ENCODE data around the gene ZC3H12D. TPM values are rescaled to one million over a fixed set of nuclear protein-coding genes. Genes with fewer than 3 reads are reported as not detected.

The ZC3H12D gene
- total and polyA plus RNA-seq, 2 of the 13 experiments (the other 11 are each of a cell fraction or from before 2014, with no cell fraction given) = 1.2 to 2.7 TPM

- CTCF ChIA-PET (ENCODE audit: low intra/inter-chr PET ratio, low total read pairs) = no interaction called here
- no peak for FAIRE-seq
Measured at GRCh38 chr6:149508485-149508884, 23.7 kb upstream of the ZC3H12D start.

More at GRCh38 chr6:149508485-149508884, 23.7 kb upstream of the ZC3H12D start:
- Histone ChIP-seq H4K20me1 (ENCODE audit: insufficient read depth, low read length) (no peaks in the 10 kb centered on the region), H3K9me3 (ENCODE audit: low read length) (no peaks in the 10 kb centered on the region), H3K36me3 (replicated peaks in 1 of 2; ENCODE audit: control insufficient read depth in 1 of 2, insufficient read depth in 2 of 2, low read length in 2 of 2) (peaks cover 10 to 37% of the 10 kb centered on the region in 2 experiments), H2AFZ (ENCODE audit: low read length) (no peak overlapping the region), H3K4me3 (replicated peaks in 1 of 3; ENCODE audit: insufficient read depth in 1 of 3, low read depth in 2 of 3, low read length in 3 of 3) (no peak overlapping the region), H3K4me2 (ENCODE audit: low read depth, low read length) (no peak overlapping the region), H3K79me2 (ENCODE audit: insufficient read depth, low read length) (no peaks in the 10 kb centered on the region), H3K4me1 (ENCODE audit: insufficient read depth, low read length) (peaks cover 18% of the 10 kb centered on the region), H3K27me3 (ENCODE audit: control insufficient read depth in 1 of 2, insufficient read depth in 2 of 2, low read length in 2 of 2) (no peaks in the 10 kb centered on the region), H3K9ac (ENCODE audit: insufficient read depth, low read depth, low read length) (no peak overlapping the region), H3K27ac (ENCODE audit: extremely low read length, insufficient read depth, low read length) (no peak overlapping the region)
- intact Hi-C loops (cut with micrococcal nuclease; ENCODE audit: unreplicated experiment) (no loop called here), in situ Hi-C loops (cut with HindIII; ENCODE audit: extremely low pct_ligation_motif_present, low pct_unique_long_range_greater_than_20kb) (no loop called here)
- 90% methylated on average over 3 of the region's 3 CpGs for WGBS (ENCODE audit: low lambda C conversion rate)
- BruUV-seq (replicated peaks) = no TSS peak
- no peak for ATAC-seq
- POLR2A ChIA-PET = interaction anchor here (0.6 kb wide), 1 partner anchor 13 kb away, joined by 3 read pairs; no protein-coding TSS in a partner anchor
- DNase-seq (ENCODE audit: low spot score) = no peak
- TF ChIP-seq ZNF484 (CRISPR knock-in tag; IDR thresholded peaks at IDR 0.05; ENCODE audit: borderline replicate concordance, low read depth) (no peak), HMG20B (CRISPR knock-in tag; conservative IDR thresholded peaks at IDR 0.05) (no peak), KLF16 (CRISPR knock-in tag; IDR thresholded peaks at IDR 0.05) (no peak), ZNF710 (CRISPR knock-in tag; IDR thresholded peaks at IDR 0.05; ENCODE audit: borderline replicate concordance) (no peak), TFDP2 (CRISPR knock-in tag; IDR thresholded peaks at IDR 0.05) (no peak), SP5 (CRISPR knock-in tag; IDR thresholded peaks at IDR 0.05; ENCODE audit: borderline replicate concordance, low read depth) (no peak), ZFP82 (CRISPR knock-in tag; IDR thresholded peaks at IDR 0.05; ENCODE audit: borderline replicate concordance) (no peak), ZHX1 (CRISPR knock-in tag; IDR thresholded peaks at IDR 0.05; ENCODE audit: low read depth) (no peak), FLYWCH1 (CRISPR knock-in tag; IDR thresholded peaks at IDR 0.05) (no peak), TCF7 (IDR thresholded peaks at IDR 0.05; ENCODE audit: low read depth) (no peak), ZSCAN30 (CRISPR knock-in tag; IDR thresholded peaks at IDR 0.05) (no peak)

All from HepG2 (cell line).